LNCAP (cell line): ENCODE measurements around the gene ACP6.

ENCODE experiments used
- CTCF ChIP-seq: fragments of 450-650 bp; IDR thresholded peaks from 2 replicates; pipeline ENCODE4 v1.5.1; 2017; ENCODE audit warnings: mild to moderate bottlenecking

The ACP6 gene

GRCh38 chr1:147600119-147601111 is 69.9 kb downstream of the ACP6 start:
- TF ChIP-seq CTCF, result peak; percentile 45; the same call in 1 of the 2 replicates

- TF ChIP-seq CTCF, result no peak
Observed at GRCh38 chr1:147599362-147600118, 70.8 kb downstream of the ACP6 start.

GRCh38 chr1:147598621-147599361 is 71.5 kb downstream of the ACP6 start:
- TF ChIP-seq CTCF, result no peak

GRCh38 chr1:147597010-147597409 is 73.3 kb downstream of the ACP6 start:
- TF ChIP-seq CTCF, result no peak
